OCI-M2 (cell line): ENCODE measurements around the gene TOM1L2.
"Not testable (repeated sequence)": the region's sequence is repeated elsewhere in the genome, so short reads cannot be mapped to it uniquely, and the experiment has no call there.

ENCODE experiments used
- DNase-seq: peaks from one replicate; lab custom pipeline; 2025; ENCODE audit not compliant: unreplicated experiment; lab: John Stamatoyannopoulos, UW

TOM1L2 gene

GRCh38 chr17:17944743-17945142, 27.5 kb downstream of the TOM1L2 start:
- no peak for DNase-seq

- no peak for DNase-seq
These were observed 28.0 kb downstream of the TOM1L2 start for GRCh38 chr17:17944242-17944641.

- no peak for DNase-seq
These were observed 28.8 kb downstream of the TOM1L2 start for GRCh38 chr17:17943281-17943984.

- DNase-seq: no peak
These were observed 29.4 kb downstream of the TOM1L2 start for GRCh38 chr17:17942846-17943245.

GRCh38 chr17:17941015-17941414, 31.2 kb downstream of the TOM1L2 start:
- DNase-seq: no peak

GRCh38 chr17:17940441-17940911, 31.7 kb downstream of the TOM1L2 start:
- no peak for DNase-seq

DNA sequence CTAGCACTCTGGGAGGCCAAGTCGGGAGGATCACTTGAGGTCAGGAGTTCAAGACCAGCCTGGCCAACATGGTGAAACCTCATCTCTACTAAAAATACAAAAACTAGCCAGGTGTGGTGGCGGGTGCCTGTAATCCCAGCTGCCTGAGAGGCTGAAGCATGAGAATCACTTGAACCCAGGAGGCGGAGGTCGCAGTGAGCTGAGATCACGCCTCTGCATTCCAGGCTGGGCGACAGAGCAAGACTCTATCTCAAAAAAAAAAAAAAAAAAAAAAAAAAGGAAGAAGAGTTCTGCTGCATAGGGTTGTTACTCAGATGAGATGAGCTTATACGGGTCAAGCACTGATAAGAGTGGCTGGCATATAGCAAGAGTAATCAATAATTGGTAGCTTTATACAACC, 32.3 kb downstream of the TOM1L2 start:
- not testable (repeated sequence) for DNase-seq

GRCh38 chr17:17938388-17939107, 33.7 kb downstream of the TOM1L2 start:
- DNase-seq: no peak

GRCh38 chr17:17937958-17938357, 34.2 kb downstream of the TOM1L2 start:
- no peak for DNase-seq

GRCh38 chr17:17937201-17937853, 34.9 kb downstream of the TOM1L2 start:
- DNase-seq: no peak

- DNase-seq: no peak
These were observed 36.6 kb downstream of the TOM1L2 start for GRCh38 chr17:17935321-17936271.

GRCh38 chr17:17934806-17935205, 37.4 kb downstream of the TOM1L2 start:
- no peak for DNase-seq

DNA sequence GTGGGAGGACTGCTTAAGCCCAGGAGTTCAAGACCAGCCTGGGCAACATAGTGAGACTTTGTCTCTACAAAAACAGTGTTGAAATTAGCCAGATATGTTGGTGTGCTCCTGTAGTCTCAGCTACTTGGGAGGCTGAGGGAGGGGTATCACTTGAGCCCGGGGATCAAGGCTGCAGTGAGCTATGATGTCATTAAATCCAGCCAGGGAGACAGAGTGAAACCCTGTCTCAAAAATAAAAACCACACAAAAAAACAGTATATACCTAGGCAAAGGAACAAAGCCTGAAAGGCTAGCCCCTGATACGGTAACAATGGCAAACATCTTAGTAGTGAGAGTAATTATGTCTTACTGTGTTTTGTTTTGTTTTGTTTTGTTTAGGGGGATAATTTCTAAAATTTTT, 38.0 kb downstream of the TOM1L2 start:
- no peak for DNase-seq

GRCh38 chr17:17933775-17934174, 38.4 kb downstream of the TOM1L2 start:
- no peak for DNase-seq

DNA sequence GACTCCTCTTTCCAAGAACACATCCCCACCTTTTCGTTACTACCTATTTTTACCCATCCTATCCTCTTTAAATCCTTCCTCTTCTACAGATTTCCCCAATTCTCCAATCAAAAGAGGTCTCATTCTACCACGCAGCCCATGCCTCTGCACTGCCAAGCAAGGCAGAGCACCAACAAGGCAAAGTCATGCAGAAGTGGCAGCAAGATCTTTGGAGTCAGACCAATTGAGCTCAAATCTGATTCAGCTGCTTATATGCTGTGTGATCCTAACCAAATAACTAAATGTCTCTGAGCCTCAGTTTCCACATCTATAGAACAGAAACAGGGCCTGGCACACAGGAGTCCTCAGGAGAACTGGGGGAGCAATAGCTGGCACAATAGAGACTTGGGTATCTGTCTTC, 41.0 kb downstream of the TOM1L2 start:
- DNase-seq: no peak

- DNase-seq: no peak
These were observed 41.5 kb downstream of the TOM1L2 start for GRCh38 chr17:17930674-17931073.

DNA sequence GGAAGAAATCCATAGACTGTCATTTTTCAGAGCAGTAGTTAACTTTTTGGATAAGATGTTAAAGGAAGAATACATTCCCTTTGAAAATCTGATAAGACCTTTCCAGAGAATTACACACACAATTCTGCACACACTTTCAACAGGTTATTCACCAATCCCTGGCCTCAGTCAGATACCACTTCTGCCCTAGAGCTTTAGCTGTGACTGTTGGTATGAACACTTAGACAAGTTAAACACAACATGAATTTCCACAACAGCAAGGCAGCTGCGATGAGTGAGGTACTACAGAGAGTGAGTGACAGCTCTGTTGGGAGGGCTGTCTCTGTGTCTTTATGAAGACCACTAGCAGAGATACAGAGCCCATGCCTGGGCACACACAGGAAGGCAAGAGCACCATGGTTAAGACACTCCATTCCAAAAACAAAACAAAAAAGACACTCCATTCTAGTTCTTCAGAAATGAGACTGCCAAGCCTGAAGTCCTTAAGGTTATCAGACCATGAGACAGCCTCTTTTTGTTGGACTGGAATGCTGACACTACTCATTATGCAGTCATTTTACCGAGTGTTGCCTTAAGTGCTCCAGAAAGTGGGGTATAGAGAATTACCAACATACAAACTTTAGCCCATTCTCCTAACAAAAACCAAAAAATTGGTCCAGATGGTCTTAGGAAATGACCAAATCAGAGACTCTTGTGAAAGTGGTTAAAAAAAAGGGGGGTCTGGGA, 42.4 kb downstream of the TOM1L2 start:
- no peak for DNase-seq

GRCh38 chr17:17928398-17929287, 43.6 kb downstream of the TOM1L2 start:
- DNase-seq: no peak

- DNase-seq: no peak
These were observed 45.3 kb downstream of the TOM1L2 start for GRCh38 chr17:17926840-17927449.
